GM12878 (cell line): ENCODE data around the gene PRRC2B. TPM values are rescaled to one million over a fixed set of nuclear protein-coding genes. Genes with fewer than 3 reads are reported as not detected.

ENCODE experiments used
- ATAC-seq: fragments of 200-7000 bp; cut with Tn5 transposase; 3 replicates; pipeline ENCODE4 v1.9.1; 2020; ENCODE audit warnings: mild to moderate bottlenecking, moderate library complexity
- BruUV-seq: library from RNA; stranded (reverse); fragments of 400-500 nt; replicated peaks from 2 replicates; lab custom pipeline; 2021; lab: Mats Ljungman, UMichigan
- CTCF ChIA-PET: fragments of 300-600 bp; sonication (Branson Sonifier 250); formaldehyde crosslinking; extraction: SDS; loops from one replicate; lab custom pipeline; 2021; ENCODE audit warnings: inconsistent platforms; lab: Yijun Ruan, JAX
- POLR2A ChIA-PET: fragments of 350-600 bp; formaldehyde crosslinking; extraction: SDS; loops from one replicate; lab custom pipeline; 2021; ENCODE audit warnings: inconsistent platforms; lab: Charles Lee
- RAD21 ChIA-PET: fragments of 300-600 bp; sonication (Branson Sonifier 250); formaldehyde crosslinking; loops from one replicate; lab custom pipeline; 2023; ENCODE audit warnings: antibody characterized with exemption; ENCODE audit not compliant: unreplicated experiment; lab: Charles Lee
- SMC1A ChIA-PET: fragments of 300-600 bp; sonication (Branson Sonifier 250); formaldehyde crosslinking; loops from one replicate; lab custom pipeline; 2023; ENCODE audit not compliant: unreplicated experiment, uncharacterized antibody; lab: Charles Lee
- DNase-seq: peaks from one replicate; pipeline ENCODE4 v3.0.0-alpha.2; 2011; ENCODE audit warnings: low read depth, low spot score
- FAIRE-seq: peaks from 3 replicates; lab custom pipeline; 2011; peaks lifted over from hg19 to GRCh38; lab: Jason Lieb, UNC
- H2AFZ ChIP-seq: 2 replicates; pipeline ENCODE4 v1.6.0; 2011; ENCODE audit warnings: low read depth, low read length, control low read depth; ENCODE audit not compliant: control insufficient read depth
- H3K27ac ChIP-seq: 2 replicates; pipeline ENCODE4 v1.5.1; 2011; ENCODE audit warnings: control low read depth; ENCODE audit not compliant: control insufficient read depth, insufficient read depth
- H3K27me3 ChIP-seq, 2 experiments: replicated peaks in 1 of 2; 2 replicates each; pipeline versions ENCODE4 v1.6.0 to v1.6.1; 2011; ENCODE audit warnings: low read length in 1 of 2; ENCODE audit not compliant: control insufficient read depth in 2 of 2, insufficient read depth in 2 of 2
- H3K36me3 ChIP-seq, 2 experiments: 2 replicates each; pipeline ENCODE4 v1.5.1; 2011; ENCODE audit warnings: low read length in 1 of 2; ENCODE audit not compliant: control insufficient read depth in 2 of 2, insufficient read depth in 2 of 2
- H3K4me1 ChIP-seq: 2 replicates; pipeline ENCODE4 v1.6.1; 2011; ENCODE audit warnings: mild to moderate bottlenecking, low read length, moderate library complexity, mixed read lengths; ENCODE audit not compliant: control insufficient read depth, insufficient read depth
- H3K4me2 ChIP-seq: 2 replicates; pipeline ENCODE4 v1.6.0; 2011; ENCODE audit warnings: control low read depth; ENCODE audit not compliant: control insufficient read depth, insufficient read depth
- H3K4me3 ChIP-seq: fragments of 200-600 bp; sonication (generic); 2 replicates; pipeline ENCODE4 v1.5.1; 2016
- H3K79me2 ChIP-seq: 2 replicates; pipeline ENCODE4 v1.6.0; 2011; ENCODE audit warnings: low read length; ENCODE audit not compliant: control insufficient read depth, insufficient read depth
- H3K9ac ChIP-seq: 2 replicates; pipeline ENCODE4 v1.8.0; 2011; ENCODE audit warnings: low read length, control low read depth, mixed read lengths; ENCODE audit not compliant: control insufficient read depth, insufficient read depth
- H3K9me3 ChIP-seq: replicated peaks from 3 replicates; pipeline ENCODE4 v1.5.1; 2011; ENCODE audit warnings: mild to moderate bottlenecking, low read length; ENCODE audit not compliant: control insufficient read depth, insufficient read depth
- H4K20me1 ChIP-seq: 2 replicates; pipeline ENCODE4 v1.6.0; 2011; ENCODE audit not compliant: control insufficient read depth, insufficient read depth
- EP300 ChIP-seq, 2 experiments: fragments of 150-350 bp in 1 of 2; IDR thresholded peaks; 2 replicates each; pipeline ENCODE4 v1.6.1; 2011 to 2012; ENCODE audit warnings: low read depth in 2 of 2, low read length in 2 of 2, borderline replicate concordance in 1 of 2, improper control_type of control experiment in 1 of 2, inconsistent platforms in 1 of 2; ENCODE audit not compliant: control insufficient read depth in 1 of 2
- POLR2A ChIP-seq: IDR thresholded peaks from 2 replicates; pipeline ENCODE4 v1.6.1; 2011; ENCODE audit warnings: low read depth, mild to moderate bottlenecking, low read length
- POLR2AphosphoS2 ChIP-seq: IDR thresholded peaks from 2 replicates; pipeline ENCODE4 v1.6.1; 2011; ENCODE audit warnings: low read depth, mild to moderate bottlenecking, low read length, improper control_type of control experiment, moderate library complexity
- POLR2AphosphoS5 ChIP-seq: IDR thresholded peaks from 2 replicates; pipeline ENCODE4 v1.6.1; 2011; ENCODE audit warnings: mild to moderate bottlenecking, low read length, inconsistent platforms
- WGBS: methylation state at CpG from one replicate; pipeline ENCODE4 v1.1.6; 2016; ENCODE audit warnings: low lambda C conversion rate; ENCODE audit not compliant: insufficient replicate concordance, insufficient coverage; ENCODE audit errors: missing lambda C conversion rate; 5-methylcytosine and 5-hydroxymethylcytosine counted together
- in situ Hi-C: fragments of 300-500 bp; cut with MboI; formaldehyde crosslinking; loops from 9 replicates; pipeline ENCODE4 v1.14.3; 2018; ENCODE audit warnings: mixed read lengths
- intact Hi-C: fragments of 100-400 bp; cut with micrococcal nuclease; formaldehyde crosslinking; loops from one replicate; pipeline ENCODE4 v1.14.2; 2022; ENCODE audit not compliant: unreplicated experiment
- polyA plus RNA-seq, 11 experiments: library from polyadenylated mRNA; depleted of rRNA in 4 of 11; unstranded in 6 of 11; stranded (reverse) in 5 of 11; fragments of >200 nt; fragmentation: Nextera tagmentation in 4 of 11; fragmentation: Illumina TruSeq in 1 of 11; extraction: Ambion mirVana in 4 of 11; extraction: Trizol in 1 of 11; gene quantifications; 1 replicate in 1 of 11; 2 replicates in 10 of 11; pipeline versions ENCODE4 v1.2.1 to v1.2.3, GENCODE V29; 2011 to 2016; ENCODE audit warnings: inconsistent platforms in 2 of 11, missing spikeins in 2 of 11, low read depth in 1 of 11
- total RNA-seq, 4 experiments: library from RNA; depleted of rRNA in 3 of 4; stranded (reverse); fragments of >200 nt in 3 of 4; fragmentation: Illumina TruSeq in 1 of 4; extraction: Trizol in 1 of 4; gene quantifications; 2 replicates each; pipeline versions ENCODE4 v1.2.1 to v1.2.3, GENCODE V29; 2013 to 2021
- TF ChIP-seq, protein P1 (sequence below): fragments of 450-650 bp; formaldehyde crosslinking; IDR thresholded peaks from 2 replicates; pipeline ENCODE4 v1.4.0; 2020; ENCODE audit warnings: mild to moderate bottlenecking, moderate library complexity

Gene PRRC2B
- total and polyA plus RNA-seq, 10 of the 15 experiments (the other 5 are each of a cell fraction or from before 2014, with no cell fraction given), result 0.84 to 155 (median 28.7) TPM

DNA sequence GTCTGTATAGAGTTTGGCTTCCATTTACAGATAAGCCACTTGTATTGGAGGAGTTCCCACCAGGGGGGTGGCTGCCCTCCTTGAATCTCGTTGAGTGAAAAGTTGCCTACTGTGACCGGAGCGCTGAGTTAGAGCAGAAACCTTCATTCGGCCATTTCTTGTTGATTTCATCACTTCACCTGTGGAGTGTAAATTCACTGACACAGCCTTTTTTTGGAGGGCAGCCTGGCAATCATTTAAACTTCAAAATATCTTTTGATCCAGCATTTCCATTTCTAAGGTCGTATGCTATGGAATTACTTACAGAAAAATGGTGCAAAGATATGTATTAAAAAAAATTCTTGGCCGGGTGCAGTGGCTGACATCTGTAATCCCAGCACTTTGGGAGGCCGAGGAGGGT, 40.8 kb downstream of the PRRC2B start:
- Histone ChIP-seq H3K4me2 (no peak overlapping the region), H3K79me2 (peaks cover 8% of the 10 kb centered on the region), H3K9me3 (no peaks in the 10 kb centered on the region), H4K20me1 (peaks cover 3% of the 10 kb centered on the region; the same call in 1 of the 2 replicates), H3K27ac (no peak overlapping the region), H3K9ac (no peak overlapping the region), H3K4me3 (no peak overlapping the region), H3K27me3 (no peaks in the 10 kb centered on the region), H3K36me3 (peaks cover 45 to 52% of the 10 kb centered on the region in 2 experiments), H3K4me1 (no peaks in the 10 kb centered on the region), H2AFZ (no peak overlapping the region)
- ChIA-PET SMC1A (no interaction called here), CTCF (no interaction called here), RAD21 (no interaction called here), POLR2A (no interaction called here)
- DNase-seq (no peak), FAIRE-seq (no peak), ATAC-seq (no peak)
- intact Hi-C loops, result no loop called here
- WGBS, result 88% methylated on average over 7 of the region's 7 CpGs
- TF ChIP-seq POLR2A, result 0 out of 2 replicates have a peak, but pooled peaks have one; percentile 4
- no peak for TF ChIP-seq POLR2AphosphoS2
- TF ChIP-seq, protein P1, sequence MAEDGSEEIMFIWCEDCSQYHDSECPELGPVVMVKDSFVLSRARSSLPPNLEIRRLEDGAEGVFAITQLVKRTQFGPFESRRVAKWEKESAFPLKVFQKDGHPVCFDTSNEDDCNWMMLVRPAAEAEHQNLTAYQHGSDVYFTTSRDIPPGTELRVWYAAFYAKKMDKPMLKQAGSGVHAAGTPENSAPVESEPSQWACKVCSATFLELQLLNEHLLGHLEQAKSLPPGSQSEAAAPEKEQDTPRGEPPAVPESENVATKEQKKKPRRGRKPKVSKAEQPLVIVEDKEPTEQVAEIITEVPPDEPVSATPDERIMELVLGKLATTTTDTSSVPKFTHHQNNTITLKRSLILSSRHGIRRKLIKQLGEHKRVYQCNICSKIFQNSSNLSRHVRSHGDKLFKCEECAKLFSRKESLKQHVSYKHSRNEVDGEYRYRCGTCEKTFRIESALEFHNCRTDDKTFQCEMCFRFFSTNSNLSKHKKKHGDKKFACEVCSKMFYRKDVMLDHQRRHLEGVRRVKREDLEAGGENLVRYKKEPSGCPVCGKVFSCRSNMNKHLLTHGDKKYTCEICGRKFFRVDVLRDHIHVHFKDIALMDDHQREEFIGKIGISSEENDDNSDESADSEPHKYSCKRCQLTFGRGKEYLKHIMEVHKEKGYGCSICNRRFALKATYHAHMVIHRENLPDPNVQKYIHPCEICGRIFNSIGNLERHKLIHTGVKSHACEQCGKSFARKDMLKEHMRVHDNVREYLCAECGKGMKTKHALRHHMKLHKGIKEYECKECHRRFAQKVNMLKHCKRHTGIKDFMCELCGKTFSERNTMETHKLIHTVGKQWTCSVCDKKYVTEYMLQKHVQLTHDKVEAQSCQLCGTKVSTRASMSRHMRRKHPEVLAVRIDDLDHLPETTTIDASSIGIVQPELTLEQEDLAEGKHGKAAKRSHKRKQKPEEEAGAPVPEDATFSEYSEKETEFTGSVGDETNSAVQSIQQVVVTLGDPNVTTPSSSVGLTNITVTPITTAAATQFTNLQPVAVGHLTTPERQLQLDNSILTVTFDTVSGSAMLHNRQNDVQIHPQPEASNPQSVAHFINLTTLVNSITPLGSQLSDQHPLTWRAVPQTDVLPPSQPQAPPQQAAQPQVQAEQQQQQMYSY (CRISPR knock-in tag), result no peak
- BruUV-seq, result no TSS peak
- in situ Hi-C loops, result no loop called here

- no peak overlapping the region for H2AFZ ChIP-seq
- no TSS peak for BruUV-seq
- no peak overlapping the region for H3K4me3 ChIP-seq
- FAIRE-seq, result no peak
- H3K9ac ChIP-seq, result no peak overlapping the region
- no peaks in the 10 kb centered on the region for H3K9me3 ChIP-seq
- in situ Hi-C loops, result no loop called here
- H3K4me1 ChIP-seq, result peaks cover 4% of the 10 kb centered on the region; the same call in 1 of the 2 replicates
- 0 out of 2 replicates have a peak, but pooled peaks have one; percentile 29 for TF ChIP-seq POLR2AphosphoS5
- no peak for TF ChIP-seq EP300 (IDR thresholded peaks at IDR 0.05; ENCODE audit: borderline replicate concordance in 1 of 2, control insufficient read depth in 1 of 2, low read depth in 2 of 2, low read length in 2 of 2)
- CTCF ChIA-PET, result no interaction called here
- SMC1A ChIA-PET, result no interaction called here
- POLR2A ChIA-PET, result interaction anchor here (1.0 kb wide), 1 partner anchor 63 kb away, joined by 4 read pairs; no protein-coding TSS in a partner anchor
- H3K27me3 ChIP-seq, result no peaks in the 10 kb centered on the region
- H3K27ac ChIP-seq, result no peak overlapping the region
- RAD21 ChIA-PET, result no interaction called here
- H4K20me1 ChIP-seq, result peaks cover 3% of the 10 kb centered on the region; the same call in 1 of the 2 replicates
- no peak for DNase-seq
- 93% methylated on average over 12 of the region's 12 CpGs for WGBS
- H3K4me2 ChIP-seq, result no peak overlapping the region
- peaks cover 47 to 52% of the 10 kb centered on the region in 2 experiments for H3K36me3 ChIP-seq
- no peak for ATAC-seq
- H3K79me2 ChIP-seq, result peaks cover 2% of the 10 kb centered on the region
- intact Hi-C loops, result no loop called here
Observed at GRCh38 chr9:131436376-131436775, 42.5 kb downstream of the PRRC2B start.
